NCI-H2171 treated with DMSO at 0.1 percent for 48 hours (cell line): ENCODE data around the gene HNRNPA2B1.
"Not testable (repeated sequence)": the region's sequence is repeated elsewhere in the genome, so short reads cannot be mapped to it uniquely, and the experiment has no call there.

Experiments used
- DNase-seq: peaks from one replicate; lab custom pipeline; 2025; lab: John Stamatoyannopoulos, UW

Gene HNRNPA2B1

GRCh38 chr7:26184281-26185101 is 16.1 kb downstream of the HNRNPA2B1 start:
- DNase-seq, result not testable (repeated sequence)

- DNase-seq, result peak; percentile 24
These were observed 16.8 kb downstream of the HNRNPA2B1 start for GRCh38 chr7:26183545-26184280.

GRCh38 chr7:26182706-26183105 is 17.8 kb downstream of the HNRNPA2B1 start:
- no peak for DNase-seq

- no peak for DNase-seq
These were observed 18.3 kb downstream of the HNRNPA2B1 start for GRCh38 chr7:26182283-26182682.

GRCh38 chr7:26181474-26182227 is 18.9 kb downstream of the HNRNPA2B1 start:
- no peak for DNase-seq

- no peak for DNase-seq
These were observed 19.8 kb downstream of the HNRNPA2B1 start for GRCh38 chr7:26180792-26181198.

- no peak for DNase-seq
These were observed 20.6 kb downstream of the HNRNPA2B1 start for GRCh38 chr7:26179826-26180497.

- no peak for DNase-seq
These were observed 21.1 kb downstream of the HNRNPA2B1 start for GRCh38 chr7:26179422-26179821.

GRCh38 chr7:26178272-26178960 is 22.1 kb downstream of the HNRNPA2B1 start:
- no peak for DNase-seq

- DNase-seq, result not testable (repeated sequence)
These were observed 23.3 kb downstream of the HNRNPA2B1 start for GRCh38 chr7:26177269-26177668.

- DNase-seq, result not testable (repeated sequence)
These were observed 23.9 kb downstream of the HNRNPA2B1 start for GRCh38 chr7:26176696-26177095.

GRCh38 chr7:26175903-26176302 is 24.6 kb downstream of the HNRNPA2B1 start:
- DNase-seq, result not testable (repeated sequence)

- DNase-seq, result no peak
These were observed 28.5 kb downstream of the HNRNPA2B1 start for GRCh38 chr7:26172048-26172447.

GRCh38 chr7:26171601-26172000 is 28.9 kb downstream of the HNRNPA2B1 start:
- DNase-seq, result no peak

GRCh38 chr7:26170663-26171062 is 29.9 kb downstream of the HNRNPA2B1 start:
- no peak for DNase-seq

GRCh38 chr7:26169271-26169670 is 31.3 kb downstream of the HNRNPA2B1 start:
- DNase-seq, result no peak

- DNase-seq, result no peak
These were observed 32.0 kb downstream of the HNRNPA2B1 start for GRCh38 chr7:26168458-26169023.

- DNase-seq, result no peak
These were observed 33.1 kb downstream of the HNRNPA2B1 start for GRCh38 chr7:26167303-26167934.

- no peak for DNase-seq
These were observed 33.8 kb downstream of the HNRNPA2B1 start for GRCh38 chr7:26166684-26167266.
